GM12878 (cell line): ENCODE data around the gene PRCC. TPM values are rescaled to one million over a fixed set of nuclear protein-coding genes. Genes with fewer than 3 reads are reported as not detected.
A peak's percentile ranks its signal among the peaks of the same experiment; 100 is the strongest.

Experiments
- ATAC-seq: fragments of 200-7000 bp; cut with Tn5 transposase; 3 replicates; pipeline ENCODE4 v1.9.1; 2020; ENCODE audit warnings: mild to moderate bottlenecking, moderate library complexity
- BruUV-seq: library from RNA; stranded (reverse); fragments of 400-500 nt; replicated peaks from 2 replicates; lab custom pipeline; 2021; lab: Mats Ljungman, UMichigan
- CTCF ChIA-PET: fragments of 300-600 bp; sonication (Branson Sonifier 250); formaldehyde crosslinking; extraction: SDS; loops from one replicate; lab custom pipeline; 2021; ENCODE audit warnings: inconsistent platforms; lab: Yijun Ruan, JAX
- POLR2A ChIA-PET: fragments of 350-600 bp; formaldehyde crosslinking; extraction: SDS; loops from one replicate; lab custom pipeline; 2021; ENCODE audit warnings: inconsistent platforms; lab: Charles Lee
- RAD21 ChIA-PET: fragments of 300-600 bp; sonication (Branson Sonifier 250); formaldehyde crosslinking; loops from one replicate; lab custom pipeline; 2023; ENCODE audit warnings: antibody characterized with exemption; ENCODE audit not compliant: unreplicated experiment; lab: Charles Lee
- SMC1A ChIA-PET: fragments of 300-600 bp; sonication (Branson Sonifier 250); formaldehyde crosslinking; loops from one replicate; lab custom pipeline; 2023; ENCODE audit not compliant: unreplicated experiment, uncharacterized antibody; lab: Charles Lee
- DNase-seq: peaks from one replicate; pipeline ENCODE4 v3.0.0-alpha.2; 2011; ENCODE audit warnings: low read depth, low spot score
- FAIRE-seq: peaks from 3 replicates; lab custom pipeline; 2011; peaks lifted over from hg19 to GRCh38; lab: Jason Lieb, UNC
- H2AFZ ChIP-seq: 2 replicates; pipeline ENCODE4 v1.6.0; 2011; ENCODE audit warnings: low read depth, low read length, control low read depth; ENCODE audit not compliant: control insufficient read depth
- H3K27ac ChIP-seq: 2 replicates; pipeline ENCODE4 v1.5.1; 2011; ENCODE audit warnings: control low read depth; ENCODE audit not compliant: control insufficient read depth, insufficient read depth
- H3K27me3 ChIP-seq, 2 experiments: replicated peaks in 1 of 2; 2 replicates each; pipeline versions ENCODE4 v1.6.0 to v1.6.1; 2011; ENCODE audit warnings: low read length in 1 of 2; ENCODE audit not compliant: control insufficient read depth in 2 of 2, insufficient read depth in 2 of 2
- H3K36me3 ChIP-seq, 2 experiments: 2 replicates each; pipeline ENCODE4 v1.5.1; 2011; ENCODE audit warnings: low read length in 1 of 2; ENCODE audit not compliant: control insufficient read depth in 2 of 2, insufficient read depth in 2 of 2
- H3K4me1 ChIP-seq: 2 replicates; pipeline ENCODE4 v1.6.1; 2011; ENCODE audit warnings: mild to moderate bottlenecking, low read length, moderate library complexity, mixed read lengths; ENCODE audit not compliant: control insufficient read depth, insufficient read depth
- H3K4me2 ChIP-seq: 2 replicates; pipeline ENCODE4 v1.6.0; 2011; ENCODE audit warnings: control low read depth; ENCODE audit not compliant: control insufficient read depth, insufficient read depth
- H3K4me3 ChIP-seq: fragments of 200-600 bp; sonication (generic); 2 replicates; pipeline ENCODE4 v1.5.1; 2016
- H3K79me2 ChIP-seq: 2 replicates; pipeline ENCODE4 v1.6.0; 2011; ENCODE audit warnings: low read length; ENCODE audit not compliant: control insufficient read depth, insufficient read depth
- H3K9ac ChIP-seq: 2 replicates; pipeline ENCODE4 v1.8.0; 2011; ENCODE audit warnings: low read length, control low read depth, mixed read lengths; ENCODE audit not compliant: control insufficient read depth, insufficient read depth
- H3K9me3 ChIP-seq: replicated peaks from 3 replicates; pipeline ENCODE4 v1.5.1; 2011; ENCODE audit warnings: mild to moderate bottlenecking, low read length; ENCODE audit not compliant: control insufficient read depth, insufficient read depth
- H4K20me1 ChIP-seq: 2 replicates; pipeline ENCODE4 v1.6.0; 2011; ENCODE audit not compliant: control insufficient read depth, insufficient read depth
- ETV6 ChIP-seq, 2 experiments: fragments of 450-650 bp in 1 of 2; IDR thresholded peaks in 1 of 2; conservative IDR thresholded peaks in 1 of 2; 2 replicates each; pipeline ENCODE4 v1.6.1; 2014; ENCODE audit warnings: antibody characterized with exemption in 1 of 2, borderline replicate concordance in 1 of 2, low read depth in 1 of 2, mild to moderate bottlenecking in 1 of 2, moderate library complexity in 1 of 2
- FOS ChIP-seq: IDR thresholded peaks from 3 replicates; pipeline ENCODE4 v1.6.1; 2011; ENCODE audit warnings: borderline replicate concordance; ENCODE audit not compliant: insufficient read length; ENCODE audit errors: extremely low read depth
- MEF2A ChIP-seq: IDR thresholded peaks from 2 replicates; pipeline ENCODE4 v1.6.1; 2011; ENCODE audit warnings: low read depth, mild to moderate bottlenecking, low read length, moderate library complexity; ENCODE audit not compliant: insufficient read depth
- MLLT1 ChIP-seq: fragments of 450-650 bp; IDR thresholded peaks from 2 replicates; pipeline ENCODE4 v1.6.1; 2016; ENCODE audit warnings: mild to moderate bottlenecking
- NR2C1 ChIP-seq: fragments of 450-650 bp; IDR thresholded peaks from 2 replicates; pipeline ENCODE4 v1.6.1; 2017; ENCODE audit warnings: antibody characterized with exemption, mild to moderate bottlenecking, moderate library complexity
- RAD21 ChIP-seq: IDR thresholded peaks from 2 replicates; pipeline ENCODE4 v1.6.1; 2011; ENCODE audit warnings: mild to moderate bottlenecking, low read depth, low read length, moderate library complexity; ENCODE audit not compliant: insufficient read depth
- ZNF24 ChIP-seq: fragments of 450-650 bp; IDR thresholded peaks from 2 replicates; pipeline ENCODE4 v1.6.1; 2017; ENCODE audit warnings: antibody characterized with exemption, mild to moderate bottlenecking
- WGBS: methylation state at CpG from one replicate; pipeline ENCODE4 v1.1.6; 2016; ENCODE audit warnings: low lambda C conversion rate; ENCODE audit not compliant: insufficient replicate concordance, insufficient coverage; ENCODE audit errors: missing lambda C conversion rate; 5-methylcytosine and 5-hydroxymethylcytosine counted together
- in situ Hi-C: fragments of 300-500 bp; cut with MboI; formaldehyde crosslinking; loops from 9 replicates; pipeline ENCODE4 v1.14.3; 2018; ENCODE audit warnings: mixed read lengths
- intact Hi-C: fragments of 100-400 bp; cut with micrococcal nuclease; formaldehyde crosslinking; loops from one replicate; pipeline ENCODE4 v1.14.2; 2022; ENCODE audit not compliant: unreplicated experiment
- polyA plus RNA-seq, 11 experiments: library from polyadenylated mRNA; depleted of rRNA in 4 of 11; unstranded in 6 of 11; stranded (reverse) in 5 of 11; fragments of >200 nt; fragmentation: Nextera tagmentation in 4 of 11; fragmentation: Illumina TruSeq in 1 of 11; extraction: Ambion mirVana in 4 of 11; extraction: Trizol in 1 of 11; gene quantifications; 1 replicate in 1 of 11; 2 replicates in 10 of 11; pipeline versions ENCODE4 v1.2.1 to v1.2.3, GENCODE V29; 2011 to 2016; ENCODE audit warnings: inconsistent platforms in 2 of 11, missing spikeins in 2 of 11, low read depth in 1 of 11
- total RNA-seq, 4 experiments: library from RNA; depleted of rRNA in 3 of 4; stranded (reverse); fragments of >200 nt in 3 of 4; fragmentation: Illumina TruSeq in 1 of 4; extraction: Trizol in 1 of 4; gene quantifications; 2 replicates each; pipeline versions ENCODE4 v1.2.1 to v1.2.3, GENCODE V29; 2013 to 2021
- TF ChIP-seq, protein P1 (sequence below): fragments of 450-650 bp; IDR thresholded peaks from 2 replicates; pipeline ENCODE4 v1.6.1; 2017; ENCODE audit warnings: mild to moderate bottlenecking, moderate library complexity
- TF ChIP-seq, protein P2 (sequence below): fragments of 450-650 bp; IDR thresholded peaks from 2 replicates; pipeline ENCODE4 v1.6.1; 2014; ENCODE audit warnings: mild to moderate bottlenecking
- TF ChIP-seq, protein P3 (sequence below): fragments of 450-650 bp; IDR thresholded peaks from 2 replicates; pipeline ENCODE4 v1.6.1; 2017; ENCODE audit warnings: mild to moderate bottlenecking, moderate library complexity

PRCC gene
- total and polyA plus RNA-seq, 10 of the 15 experiments (the other 5 are each of a cell fraction or from before 2014, with no cell fraction given), result 23.8 to 132 (median 63.1) TPM

DNA sequence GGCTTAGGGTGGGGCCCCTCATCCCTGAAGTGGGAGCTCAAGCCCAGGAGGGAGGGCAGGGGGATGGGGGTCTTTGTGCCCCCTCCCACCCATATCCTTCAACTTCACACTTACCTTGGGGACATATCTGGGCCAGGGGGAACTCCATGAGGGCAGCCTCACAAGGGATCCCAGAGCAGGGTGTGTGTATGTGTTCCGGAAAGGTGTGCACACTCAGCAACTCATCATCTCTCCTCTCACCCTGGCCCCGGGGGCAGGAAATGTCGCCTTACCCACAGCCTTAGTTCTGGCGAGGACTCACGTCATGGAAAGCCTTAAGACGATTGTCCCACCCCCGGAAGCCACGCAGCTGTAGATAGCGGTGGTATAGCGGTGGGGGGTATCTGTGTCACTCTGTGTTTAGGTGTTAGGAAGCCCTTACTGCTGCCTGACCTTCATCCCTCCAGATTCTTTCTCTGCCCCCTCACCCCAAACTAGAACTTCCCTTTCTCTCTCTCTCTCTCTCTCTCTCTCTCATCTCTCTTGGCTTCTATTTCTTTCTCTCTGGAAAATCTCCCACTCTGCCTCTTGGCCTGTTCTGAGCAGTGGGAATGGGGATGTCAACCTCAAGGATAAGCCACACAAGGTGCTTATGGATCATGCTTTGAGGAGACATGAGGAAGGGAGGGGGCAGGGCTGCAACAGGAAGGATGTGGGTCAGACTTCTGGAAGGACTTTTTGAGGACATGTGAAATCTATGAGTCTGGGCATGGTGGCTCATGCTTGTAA lies 49.4 kb downstream of the PRCC start, which contains the start of gene SH2D2A:
TSS of gene SH2D2A (minus strand) at position 288 of the 768 bp plus-strand sequence. CDS start at position 148, 140 bp downstream.
- Histone ChIP-seq H3K9me3 (no peaks in the 10 kb centered on the region), H3K36me3 (no peaks in the 10 kb centered on the region; a peak in 1 of 4 replicates), H3K4me2 (peak within 1 kb of the TSS; percentile 82), H3K27ac (peak within 1 kb of the TSS; percentile 45), H3K4me3 (peak within 1 kb of the TSS; percentile 53), H3K4me1 (peaks cover 20% of the 10 kb centered on the region), H3K79me2 (no peaks in the 10 kb centered on the region), H2AFZ (peak within 1 kb of the TSS; percentile 90), H3K9ac (peak within 1 kb of the TSS; percentile 71), H4K20me1 (no peaks in the 10 kb centered on the region), H3K27me3 (no peaks in the 10 kb centered on the region)
- in situ Hi-C loops (no loop called here), intact Hi-C loops (no loop called here)
- DNase-seq, result peak; percentile 71
- ATAC-seq, result peak; percentile 90
- ChIA-PET CTCF (interaction anchor here (1.0 to 2.9 kb wide), 6 partner anchors 10 to 91 kb away, joined by 3 to 19 read pairs (median 8); partner anchors contain the start of gene NTRK1), POLR2A (interaction anchor here (0.6 to 2.1 kb wide), 7 partner anchors 9 to 359 kb away, joined by 3 to 6 read pairs (median 5); partner anchors contain the start of genes ISG20L2 and METTL25B), SMC1A (interaction anchor here (0.7 to 3.3 kb wide), 8 partner anchors 9 to 90 kb away, joined by 3 to 20 read pairs (median 3); partner anchors contain the start of gene MRPL24), RAD21 (interaction anchor here (1.3 to 1.6 kb wide), 3 partner anchors 21 to 91 kb away, joined by 4 to 7 read pairs (median 6); partner anchors contain the start of gene MRPL24)
- peak; percentile 90 for FAIRE-seq
- BruUV-seq, result no TSS peak
- WGBS, result 8% methylated on average over 10 of the region's 10 CpGs
- TF ChIP-seq ZNF24, result no peak
- TF ChIP-seq NR2C1, result peak; percentile 12; the same call in 1 of the 2 replicates
- TF ChIP-seq, protein P1, sequence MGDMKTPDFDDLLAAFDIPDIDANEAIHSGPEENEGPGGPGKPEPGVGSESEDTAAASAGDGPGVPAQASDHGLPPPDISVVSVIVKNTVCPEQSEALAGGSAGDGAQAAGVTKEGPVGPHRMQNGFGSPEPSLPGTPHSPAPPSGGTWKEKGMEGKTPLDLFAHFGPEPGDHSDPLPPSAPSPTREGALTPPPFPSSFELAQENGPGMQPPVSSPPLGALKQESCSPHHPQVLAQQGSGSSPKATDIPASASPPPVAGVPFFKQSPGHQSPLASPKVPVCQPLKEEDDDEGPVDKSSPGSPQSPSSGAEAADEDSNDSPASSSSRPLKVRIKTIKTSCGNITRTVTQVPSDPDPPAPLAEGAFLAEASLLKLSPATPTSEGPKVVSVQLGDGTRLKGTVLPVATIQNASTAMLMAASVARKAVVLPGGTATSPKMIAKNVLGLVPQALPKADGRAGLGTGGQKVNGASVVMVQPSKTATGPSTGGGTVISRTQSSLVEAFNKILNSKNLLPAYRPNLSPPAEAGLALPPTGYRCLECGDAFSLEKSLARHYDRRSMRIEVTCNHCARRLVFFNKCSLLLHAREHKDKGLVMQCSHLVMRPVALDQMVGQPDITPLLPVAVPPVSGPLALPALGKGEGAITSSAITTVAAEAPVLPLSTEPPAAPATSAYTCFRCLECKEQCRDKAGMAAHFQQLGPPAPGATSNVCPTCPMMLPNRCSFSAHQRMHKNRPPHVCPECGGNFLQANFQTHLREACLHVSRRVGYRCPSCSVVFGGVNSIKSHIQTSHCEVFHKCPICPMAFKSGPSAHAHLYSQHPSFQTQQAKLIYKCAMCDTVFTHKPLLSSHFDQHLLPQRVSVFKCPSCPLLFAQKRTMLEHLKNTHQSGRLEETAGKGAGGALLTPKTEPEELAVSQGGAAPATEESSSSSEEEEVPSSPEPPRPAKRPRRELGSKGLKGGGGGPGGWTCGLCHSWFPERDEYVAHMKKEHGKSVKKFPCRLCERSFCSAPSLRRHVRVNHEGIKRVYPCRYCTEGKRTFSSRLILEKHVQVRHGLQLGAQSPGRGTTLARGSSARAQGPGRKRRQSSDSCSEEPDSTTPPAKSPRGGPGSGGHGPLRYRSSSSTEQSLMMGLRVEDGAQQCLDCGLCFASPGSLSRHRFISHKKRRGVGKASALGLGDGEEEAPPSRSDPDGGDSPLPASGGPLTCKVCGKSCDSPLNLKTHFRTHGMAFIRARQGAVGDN, result peak; percentile 31
- TF ChIP-seq, protein P2, sequence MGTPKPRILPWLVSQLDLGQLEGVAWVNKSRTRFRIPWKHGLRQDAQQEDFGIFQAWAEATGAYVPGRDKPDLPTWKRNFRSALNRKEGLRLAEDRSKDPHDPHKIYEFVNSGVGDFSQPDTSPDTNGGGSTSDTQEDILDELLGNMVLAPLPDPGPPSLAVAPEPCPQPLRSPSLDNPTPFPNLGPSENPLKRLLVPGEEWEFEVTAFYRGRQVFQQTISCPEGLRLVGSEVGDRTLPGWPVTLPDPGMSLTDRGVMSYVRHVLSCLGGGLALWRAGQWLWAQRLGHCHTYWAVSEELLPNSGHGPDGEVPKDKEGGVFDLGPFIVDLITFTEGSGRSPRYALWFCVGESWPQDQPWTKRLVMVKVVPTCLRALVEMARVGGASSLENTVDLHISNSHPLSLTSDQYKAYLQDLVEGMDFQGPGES, result no peak
- TF ChIP-seq RAD21, result no peak
- no peak for TF ChIP-seq ETV6 (conservative IDR thresholded peaks at IDR 0.05 in 1 of 2, IDR thresholded peaks at IDR 0.05 in 1 of 2; ENCODE audit: borderline replicate concordance in 1 of 2, low read depth in 1 of 2)
- TF ChIP-seq MLLT1, result peak; percentile 88
- no peak for TF ChIP-seq MEF2A
- TF ChIP-seq FOS, result no peak
- TF ChIP-seq, protein P3, sequence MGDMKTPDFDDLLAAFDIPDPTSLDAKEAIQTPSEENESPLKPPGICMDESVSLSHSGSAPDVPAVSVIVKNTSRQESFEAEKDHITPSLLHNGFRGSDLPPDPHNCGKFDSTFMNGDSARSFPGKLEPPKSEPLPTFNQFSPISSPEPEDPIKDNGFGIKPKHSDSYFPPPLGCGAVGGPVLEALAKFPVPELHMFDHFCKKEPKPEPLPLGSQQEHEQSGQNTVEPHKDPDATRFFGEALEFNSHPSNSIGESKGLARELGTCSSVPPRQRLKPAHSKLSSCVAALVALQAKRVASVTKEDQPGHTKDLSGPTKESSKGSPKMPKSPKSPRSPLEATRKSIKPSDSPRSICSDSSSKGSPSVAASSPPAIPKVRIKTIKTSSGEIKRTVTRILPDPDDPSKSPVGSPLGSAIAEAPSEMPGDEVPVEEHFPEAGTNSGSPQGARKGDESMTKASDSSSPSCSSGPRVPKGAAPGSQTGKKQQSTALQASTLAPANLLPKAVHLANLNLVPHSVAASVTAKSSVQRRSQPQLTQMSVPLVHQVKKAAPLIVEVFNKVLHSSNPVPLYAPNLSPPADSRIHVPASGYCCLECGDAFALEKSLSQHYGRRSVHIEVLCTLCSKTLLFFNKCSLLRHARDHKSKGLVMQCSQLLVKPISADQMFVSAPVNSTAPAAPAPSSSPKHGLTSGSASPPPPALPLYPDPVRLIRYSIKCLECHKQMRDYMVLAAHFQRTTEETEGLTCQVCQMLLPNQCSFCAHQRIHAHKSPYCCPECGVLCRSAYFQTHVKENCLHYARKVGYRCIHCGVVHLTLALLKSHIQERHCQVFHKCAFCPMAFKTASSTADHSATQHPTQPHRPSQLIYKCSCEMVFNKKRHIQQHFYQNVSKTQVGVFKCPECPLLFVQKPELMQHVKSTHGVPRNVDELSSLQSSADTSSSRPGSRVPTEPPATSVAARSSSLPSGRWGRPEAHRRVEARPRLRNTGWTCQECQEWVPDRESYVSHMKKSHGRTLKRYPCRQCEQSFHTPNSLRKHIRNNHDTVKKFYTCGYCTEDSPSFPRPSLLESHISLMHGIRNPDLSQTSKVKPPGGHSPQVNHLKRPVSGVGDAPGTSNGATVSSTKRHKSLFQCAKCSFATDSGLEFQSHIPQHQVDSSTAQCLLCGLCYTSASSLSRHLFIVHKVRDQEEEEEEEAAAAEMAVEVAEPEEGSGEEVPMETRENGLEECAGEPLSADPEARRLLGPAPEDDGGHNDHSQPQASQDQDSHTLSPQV, result no peak
